ENCODE results near the gene GLRA3.
"Not testable (repeated sequence)": the region's sequence is repeated elsewhere in the genome, so short reads cannot be mapped to it uniquely, and the experiment has no call there.

Gene GLRA3

GRCh38 chr4:174646326-174646725, 182.7 kb downstream of the GLRA3 start:
- DNase-seq, result no peak

- no peak for DNase-seq
Measured at GRCh38 chr4:174640146-174640545, 188.9 kb downstream of the GLRA3 start.

GRCh38 chr4:174635732-174636131, 193.3 kb downstream of the GLRA3 start:
- no peak for DNase-seq

- DNase-seq, result no peak
Measured at GRCh38 chr4:174633399-174633798, 195.6 kb downstream of the GLRA3 start.

GRCh38 chr4:174631901-174632758, 196.9 kb downstream of the GLRA3 start:
- DNase-seq, result no peak

GRCh38 chr4:174629907-174630450, 199.1 kb downstream of the GLRA3 start:
- not testable (repeated sequence) for DNase-seq

GRCh38 chr4:174629265-174629664, 199.8 kb downstream of the GLRA3 start:
- DNase-seq, result no peak

GRCh38 chr4:174628191-174628590, 200.9 kb downstream of the GLRA3 start:
- DNase-seq, result no peak

- DNase-seq, result no peak
Measured at GRCh38 chr4:174627473-174627872, 201.6 kb downstream of the GLRA3 start.

- no peak for DNase-seq
Measured at GRCh38 chr4:174626342-174627008, 202.6 kb downstream of the GLRA3 start.

GRCh38 chr4:174616661-174617060, 212.4 kb downstream of the GLRA3 start:
- no peak for DNase-seq

- DNase-seq, result no peak
Measured at GRCh38 chr4:174613979-174614378, 215.1 kb downstream of the GLRA3 start.

- DNase-seq, result no peak
Measured at GRCh38 chr4:174611792-174612191, 217.3 kb downstream of the GLRA3 start.

- DNase-seq, result no peak
Measured at GRCh38 chr4:174607792-174608191, 221.3 kb downstream of the GLRA3 start.

GRCh38 chr4:174604198-174604597, 224.8 kb downstream of the GLRA3 start:
- no peak for DNase-seq

GRCh38 chr4:174600391-174600790, 228.7 kb downstream of the GLRA3 start:
- no peak for DNase-seq

GRCh38 chr4:174598800-174599199, 230.2 kb downstream of the GLRA3 start:
- DNase-seq, result no peak

- DNase-seq, result no peak
Measured at GRCh38 chr4:174596513-174596912, 232.5 kb downstream of the GLRA3 start.

- DNase-seq, result no peak
Measured at GRCh38 chr4:174595141-174595929, 233.7 kb downstream of the GLRA3 start.

- no peak for DNase-seq
Measured at GRCh38 chr4:174593701-174594100, 235.3 kb downstream of the GLRA3 start.

- DNase-seq, result no peak
Measured at GRCh38 chr4:174592985-174593335, 236.1 kb downstream of the GLRA3 start.

- DNase-seq, result no peak
Measured at GRCh38 chr4:174592256-174592984, 236.6 kb downstream of the GLRA3 start.

All from activated T-cell treated with anti-CD3 and anti-CD28 coated beads, Interleukin-2, amount 50 U/mL, for 48 hours (primary cell).